Stimulated activated CD8-positive, alpha-beta memory T cell treated with anti-CD3 and anti-CD28 coated beads, Interleukin-4, amount 100 ng/mL, for 24 hours (primary cell): Measurements from ENCODE around the gene CPLX3.
A peak's percentile ranks its signal among the peaks of the same experiment; 100 is the strongest.

Experiments used
- DNase-seq: peaks from one replicate; pipeline ENCODE4 v3.0.0-alpha.2; 2020; ENCODE audit warnings: low read depth

The CPLX3 gene

DNA sequence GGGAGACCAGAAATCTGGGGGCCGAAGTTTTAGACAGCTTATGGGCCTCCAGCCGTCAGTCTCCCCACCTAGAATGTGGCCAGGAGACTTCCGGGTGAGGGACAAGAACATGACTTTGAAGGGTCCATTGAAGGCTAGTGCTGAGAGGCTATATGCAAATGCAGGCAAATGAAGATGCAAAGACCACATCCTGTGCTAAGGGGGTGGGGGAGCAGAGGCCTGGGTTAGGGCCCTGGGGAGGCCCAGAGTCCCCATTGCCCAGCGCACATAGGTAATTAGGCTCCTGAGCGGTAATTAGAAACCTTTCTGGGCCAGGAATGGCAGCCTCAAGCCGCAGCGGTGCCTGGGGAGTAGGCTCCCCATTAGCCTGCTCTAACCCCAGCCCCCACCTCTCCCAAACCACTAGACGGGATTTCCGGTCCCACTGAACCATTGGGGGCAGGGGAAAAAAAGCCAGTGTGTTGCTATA, 37.7 kb upstream of the CPLX3 start:
- no peak for DNase-seq

DNA sequence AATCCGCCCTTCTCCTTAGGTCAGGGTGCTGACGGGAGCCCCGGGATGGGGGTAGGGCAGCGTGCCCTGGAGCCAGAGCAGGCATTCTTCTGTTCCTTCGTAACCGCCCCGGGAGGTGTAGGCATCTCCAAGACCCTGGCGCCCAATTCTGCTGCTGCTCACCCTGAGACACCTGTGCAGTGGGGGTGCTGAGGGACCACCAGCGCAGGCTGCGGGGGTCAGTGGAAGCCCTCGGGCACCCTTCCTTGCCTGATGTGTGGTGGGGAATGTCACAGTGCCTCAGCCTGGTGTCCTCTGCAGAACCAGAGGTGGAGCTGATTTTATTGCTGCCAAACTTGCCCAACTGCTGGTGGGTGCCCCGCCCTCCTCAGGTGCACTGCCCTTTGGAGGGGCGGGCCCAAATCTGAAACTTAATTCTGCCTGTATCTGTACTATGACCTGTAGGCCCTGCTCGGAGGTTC, 37.2 kb upstream of the CPLX3 start:
- DNase-seq, result no peak

DNA sequence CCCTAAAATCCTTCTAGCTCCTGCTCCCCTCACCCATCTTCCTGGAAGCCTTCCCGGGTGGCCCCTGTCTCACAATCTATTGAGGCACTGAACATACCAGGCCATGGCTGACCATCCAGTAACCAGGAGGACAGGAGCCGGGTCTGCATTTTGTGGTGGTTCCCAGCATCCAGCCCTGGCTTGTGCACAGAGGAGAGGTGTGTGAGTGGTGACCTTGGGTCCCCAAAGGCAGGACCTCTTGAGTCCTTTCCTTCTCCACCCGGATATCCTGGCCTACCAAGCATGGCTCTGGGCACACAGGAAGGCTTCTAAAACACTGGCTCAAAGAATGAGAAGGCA, 36.7 kb upstream of the CPLX3 start:
- no peak for DNase-seq

DNA sequence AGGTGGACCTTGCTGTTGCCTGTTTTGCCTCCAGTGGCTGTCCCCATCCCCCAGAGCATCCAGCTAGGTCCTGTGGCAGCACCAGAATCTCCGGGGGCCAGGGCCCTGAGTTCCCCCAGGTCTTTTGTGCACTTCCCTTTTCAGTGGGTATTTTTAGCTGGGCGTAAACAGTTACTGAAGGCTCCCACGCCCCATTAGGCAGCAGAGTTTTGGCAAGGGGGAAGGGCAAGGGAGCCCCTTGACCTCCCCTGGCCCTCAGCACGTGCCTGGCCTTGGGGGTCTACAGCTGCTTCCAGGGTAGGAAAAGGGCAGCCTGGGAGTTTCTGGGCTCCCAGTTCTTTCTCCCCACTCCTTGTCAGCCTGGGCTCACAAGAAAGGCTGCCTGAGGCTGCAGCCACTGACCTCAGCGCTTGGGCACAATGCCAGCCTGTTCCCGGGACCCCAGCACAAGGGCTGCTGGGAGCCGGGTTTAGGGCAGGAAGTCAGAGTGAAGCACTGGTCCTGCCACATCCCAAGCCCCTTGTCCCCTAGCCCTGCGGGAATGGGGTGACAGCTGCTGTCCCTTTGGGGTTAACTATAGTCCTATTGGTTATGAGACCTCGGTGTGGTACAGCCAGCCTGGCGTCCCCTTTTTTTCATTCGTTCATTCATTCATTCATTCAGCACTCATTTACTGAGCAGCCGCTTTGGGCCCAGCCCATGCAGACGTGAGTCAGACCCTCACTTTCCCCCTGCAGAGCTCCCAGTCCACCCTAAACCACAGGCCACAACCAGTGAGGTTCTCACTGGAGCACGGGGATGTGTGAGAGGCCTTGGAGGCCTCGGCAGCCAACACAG, 36.1 kb upstream of the CPLX3 start:
- DNase-seq, result no peak

DNA sequence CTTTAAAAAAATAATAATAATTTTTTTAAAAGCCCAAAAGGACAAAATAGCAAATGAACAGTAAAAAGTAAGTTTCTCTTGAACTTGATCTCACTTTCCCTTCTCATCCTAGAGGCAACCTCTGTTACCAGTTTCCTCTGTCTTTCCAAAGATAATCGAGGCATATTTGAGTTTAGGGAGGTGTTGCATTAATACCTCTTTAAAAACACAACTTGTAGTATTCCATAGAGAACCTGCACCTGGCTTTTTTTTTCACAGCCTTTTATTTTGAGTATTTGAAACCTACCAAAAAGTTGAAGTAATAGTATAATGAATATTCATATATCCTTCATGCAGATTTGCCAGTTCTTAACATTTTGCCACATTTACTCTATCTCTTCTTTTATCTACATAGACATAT, 35.4 kb upstream of the CPLX3 start:
- DNase-seq, result no peak

DNA sequence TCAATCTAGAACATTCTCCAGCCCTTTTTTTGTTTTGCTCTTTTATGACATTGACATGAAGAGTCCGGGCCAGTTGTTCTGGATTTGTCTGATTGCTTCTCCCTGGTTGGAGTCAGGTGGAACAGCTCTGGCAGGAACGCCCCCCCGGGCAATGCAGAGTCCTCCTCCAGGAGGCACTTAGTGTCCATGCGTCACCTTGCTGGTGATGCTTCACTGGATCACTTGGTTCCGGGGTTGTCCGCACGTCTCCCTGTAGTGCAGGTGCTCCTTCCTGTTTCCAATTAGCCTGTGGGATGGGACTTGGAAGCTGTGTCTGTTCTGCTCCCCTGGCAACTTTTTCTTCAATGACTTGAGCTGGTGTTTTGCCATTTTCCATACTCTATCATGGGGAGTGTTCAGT, 34.8 kb upstream of the CPLX3 start:
- DNase-seq, result no peak

DNA sequence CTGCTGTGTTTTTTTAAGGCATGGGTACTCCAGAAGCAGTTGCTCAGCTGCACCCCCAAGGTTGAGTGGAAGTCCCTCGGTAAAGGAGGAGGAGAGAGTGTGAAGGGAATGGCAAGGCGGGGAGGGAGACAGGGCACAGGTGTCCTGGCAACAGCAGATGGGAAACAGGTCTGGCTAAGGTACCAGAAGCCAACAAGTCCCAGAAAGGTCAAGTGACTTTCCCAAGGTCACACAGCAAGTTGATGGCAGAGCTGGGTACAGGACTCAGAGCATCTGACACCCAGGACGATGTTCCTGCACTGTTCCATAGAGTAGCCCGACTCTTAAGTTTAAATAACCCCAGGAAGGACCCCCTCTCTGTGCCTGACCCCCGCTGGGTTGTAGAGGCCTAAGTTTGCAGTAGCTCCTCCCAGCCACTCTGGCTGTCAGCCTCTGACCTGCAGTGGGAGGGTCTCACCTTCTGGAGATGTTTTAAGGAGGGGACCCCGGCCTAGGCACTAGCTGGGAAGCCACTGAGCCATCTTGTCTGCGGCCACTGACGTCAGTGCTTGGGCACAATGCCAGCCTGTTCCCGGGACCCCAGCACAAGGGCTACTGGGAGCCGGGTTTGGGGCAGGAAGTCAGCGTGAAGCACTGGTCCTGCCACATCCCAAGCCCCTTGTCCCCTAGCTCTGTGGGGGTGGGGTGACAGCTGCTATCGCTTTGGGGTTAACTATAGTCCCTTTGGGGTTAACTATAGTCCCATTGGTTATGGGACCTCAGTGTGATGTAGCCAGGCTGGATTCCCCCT, 34.0 kb upstream of the CPLX3 start:
- DNase-seq, result no peak

DNA sequence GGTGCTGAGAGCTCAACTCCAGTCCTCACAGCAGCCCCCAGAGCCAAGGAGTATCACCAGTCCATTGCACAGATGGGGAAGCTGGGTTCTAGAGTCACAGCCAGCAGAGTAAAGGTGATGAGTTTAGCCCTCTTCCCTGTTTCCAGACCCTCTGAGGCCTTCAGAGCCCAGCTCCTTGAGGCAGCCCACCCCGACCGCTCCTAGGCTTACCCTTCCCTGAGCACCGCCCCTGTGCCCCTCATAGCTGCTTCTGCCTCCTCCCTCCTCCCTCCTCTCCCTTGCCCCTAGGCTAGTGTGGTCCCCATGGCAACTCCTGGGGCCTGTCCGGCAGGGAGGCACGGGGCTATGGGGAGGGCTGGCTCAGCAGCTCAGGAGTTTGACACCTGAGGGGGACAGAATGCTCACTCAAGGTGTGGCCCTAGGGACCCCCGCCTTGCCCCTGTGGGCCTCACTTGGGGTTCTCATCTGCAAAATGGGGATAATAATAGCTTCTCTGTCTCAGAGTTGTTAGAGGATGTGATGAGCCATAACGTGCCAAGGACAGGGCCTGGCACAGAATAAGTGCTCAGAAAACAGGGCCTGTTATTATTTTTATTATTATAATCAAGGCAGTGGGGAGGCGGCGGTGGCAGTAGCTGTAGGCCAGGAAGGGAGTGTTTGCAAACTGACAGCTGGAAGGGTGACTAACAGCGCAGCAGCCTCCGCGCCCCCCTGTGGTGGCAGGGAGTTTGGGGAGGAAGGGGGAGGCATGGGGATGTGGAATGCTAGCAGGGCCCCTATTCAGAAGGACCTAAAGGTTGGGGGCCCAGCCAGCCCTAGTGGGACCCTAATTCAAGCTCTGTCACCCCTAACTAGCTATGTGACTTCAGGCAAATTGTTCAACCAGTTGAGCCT, 33.0 kb upstream of the CPLX3 start:
- peak; percentile 65 for DNase-seq

DNA sequence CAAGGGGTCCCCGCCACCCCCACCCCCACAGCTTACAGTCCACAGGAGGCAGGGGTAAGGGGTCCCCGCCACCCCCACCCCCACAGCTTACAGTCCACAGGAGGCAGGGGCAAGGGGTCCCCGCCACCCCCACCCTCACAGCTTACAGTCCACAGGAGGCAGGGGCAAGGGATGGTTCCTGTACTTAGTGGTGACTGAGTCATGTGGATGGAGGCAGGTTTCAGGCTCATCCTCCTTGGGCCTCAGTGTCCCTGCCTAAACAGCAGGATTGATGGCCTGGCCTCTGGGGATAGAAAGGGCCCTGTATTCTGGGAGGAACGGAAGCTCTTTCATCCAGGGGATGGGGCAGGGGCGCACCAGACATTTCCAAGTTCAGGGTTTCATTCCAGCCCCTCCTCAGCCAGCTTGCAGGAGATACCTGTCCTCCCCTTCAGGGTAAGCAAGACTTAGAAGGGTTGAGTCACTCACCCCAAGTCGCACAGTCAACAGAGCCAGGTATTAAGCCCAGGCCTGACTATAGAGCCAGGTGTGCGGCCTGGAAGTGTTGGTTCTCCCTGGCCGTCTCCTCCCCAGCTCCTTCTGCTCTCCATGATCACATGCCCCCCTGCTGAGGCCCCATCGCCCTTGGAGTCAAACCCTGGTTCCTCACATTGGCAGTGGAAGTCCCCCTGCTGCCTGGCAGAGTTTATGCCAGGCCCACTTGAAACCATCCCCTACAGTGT, 32.0 kb upstream of the CPLX3 start:
- DNase-seq, result no peak

DNA sequence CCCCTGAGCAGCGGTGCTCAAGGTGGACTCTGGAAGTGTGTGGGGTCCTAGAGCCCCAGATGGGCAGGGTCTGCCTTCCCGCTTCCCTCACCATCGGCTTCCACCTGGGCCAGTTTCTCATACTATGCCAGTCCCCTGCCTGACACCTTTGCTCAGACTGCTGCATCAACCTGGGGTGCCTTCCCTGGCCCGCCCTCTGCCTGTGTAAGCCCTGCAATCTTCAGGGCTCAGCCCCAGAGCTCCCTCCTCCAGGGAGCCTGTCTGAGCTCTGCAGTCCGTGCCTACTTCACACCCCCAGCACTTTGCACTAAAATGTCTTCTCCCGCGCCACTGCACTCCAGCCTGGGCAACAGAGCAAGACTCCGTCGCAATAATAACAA, 31.5 kb upstream of the CPLX3 start:
- no peak for DNase-seq

DNA sequence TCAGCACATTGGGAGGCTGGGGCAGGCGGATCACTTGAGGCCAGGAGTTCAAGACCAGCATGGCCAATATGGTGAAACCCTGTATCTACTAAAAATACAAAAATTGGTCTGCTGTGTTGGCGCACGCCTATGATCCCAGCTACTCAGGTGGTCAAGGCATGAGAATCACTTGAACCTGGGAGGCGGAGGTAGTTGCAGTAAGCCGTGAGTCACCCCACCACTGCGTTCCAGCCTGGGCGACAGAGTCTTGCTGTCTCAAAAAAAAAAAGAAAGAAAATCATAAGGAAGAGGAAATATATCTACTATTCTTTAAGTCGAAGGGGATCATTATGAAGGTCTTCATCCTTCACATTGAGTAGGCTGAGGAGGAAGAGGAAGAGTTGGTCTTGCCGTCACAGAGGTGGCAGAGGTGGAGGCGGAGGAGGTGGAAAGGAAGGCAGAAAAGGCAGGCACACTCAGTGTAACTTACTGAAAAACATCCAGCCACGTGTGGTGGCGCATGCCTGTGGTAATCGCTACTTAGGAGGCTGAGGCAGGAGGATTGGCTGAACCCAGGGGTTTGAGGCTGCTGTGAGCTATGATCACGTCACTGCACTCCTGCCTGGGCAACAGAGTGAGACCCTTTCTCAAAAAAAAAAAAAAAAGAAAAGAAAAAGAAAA, 30.3 kb upstream of the CPLX3 start:
- DNase-seq, result no peak

DNA sequence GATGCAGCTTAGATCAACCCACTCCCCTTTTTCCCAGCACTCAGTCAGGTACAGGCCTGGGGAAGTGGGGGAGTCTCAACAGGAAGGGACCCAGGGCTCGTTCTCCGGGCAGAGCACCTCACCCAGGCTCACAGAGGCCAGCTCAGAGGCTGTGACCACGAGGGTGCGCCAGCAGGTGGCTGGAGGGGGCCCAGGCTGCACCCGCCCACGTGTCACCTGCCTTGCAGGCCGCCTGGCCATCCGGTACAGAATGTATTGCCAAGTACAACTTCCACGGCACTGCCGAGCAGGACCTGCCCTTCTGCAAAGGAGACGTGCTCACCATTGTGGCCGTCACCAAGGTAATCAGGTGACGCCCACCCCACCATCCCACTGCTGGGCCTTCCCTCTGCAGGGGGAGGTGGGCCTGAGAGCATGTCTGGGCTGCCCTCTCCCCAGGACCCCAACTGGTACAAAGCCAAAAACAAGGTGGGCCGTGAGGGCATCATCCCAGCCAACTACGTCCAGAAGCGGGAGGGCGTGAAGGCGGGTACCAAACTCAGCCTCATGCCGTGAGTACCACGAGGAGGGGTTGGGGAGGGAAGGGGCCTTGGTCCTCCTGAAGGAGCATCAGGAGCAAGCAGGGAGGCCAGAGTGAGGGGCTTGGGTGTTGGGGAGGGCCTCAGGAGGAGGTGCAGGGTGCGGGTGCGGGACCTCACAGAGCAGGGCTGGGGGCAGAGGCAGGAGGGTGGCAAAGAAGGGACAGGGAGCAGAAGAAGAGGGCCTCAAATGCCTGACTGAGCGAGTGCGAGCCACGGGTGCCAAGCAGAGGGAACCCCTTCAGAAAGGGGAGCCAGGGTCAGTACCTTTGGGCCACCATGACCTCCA, 27.8 kb upstream of the CPLX3 start:
- no peak for DNase-seq

DNA sequence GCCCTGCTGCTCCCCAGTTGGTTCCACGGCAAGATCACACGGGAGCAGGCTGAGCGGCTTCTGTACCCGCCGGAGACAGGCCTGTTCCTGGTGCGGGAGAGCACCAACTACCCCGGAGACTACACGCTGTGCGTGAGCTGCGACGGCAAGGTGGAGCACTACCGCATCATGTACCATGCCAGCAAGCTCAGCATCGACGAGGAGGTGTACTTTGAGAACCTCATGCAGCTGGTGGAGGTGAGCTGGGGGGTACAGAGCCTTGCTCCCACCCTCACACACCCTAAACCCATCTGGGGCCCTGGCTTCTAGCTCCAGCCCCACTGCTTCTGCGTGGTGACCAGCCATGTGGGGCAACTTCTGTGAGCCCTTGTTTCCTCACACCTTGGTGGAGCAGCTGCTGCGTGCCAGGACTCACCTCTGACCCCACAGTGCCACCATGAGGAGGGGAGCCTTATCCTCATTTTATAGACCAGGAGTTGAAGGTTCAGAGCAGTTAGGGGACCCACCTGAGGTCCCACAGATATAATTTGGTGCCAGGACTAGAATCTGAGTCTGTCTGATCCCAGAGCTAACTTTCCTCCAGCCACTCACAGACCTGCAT, 27.1 kb upstream of the CPLX3 start:
- no peak for DNase-seq

DNA sequence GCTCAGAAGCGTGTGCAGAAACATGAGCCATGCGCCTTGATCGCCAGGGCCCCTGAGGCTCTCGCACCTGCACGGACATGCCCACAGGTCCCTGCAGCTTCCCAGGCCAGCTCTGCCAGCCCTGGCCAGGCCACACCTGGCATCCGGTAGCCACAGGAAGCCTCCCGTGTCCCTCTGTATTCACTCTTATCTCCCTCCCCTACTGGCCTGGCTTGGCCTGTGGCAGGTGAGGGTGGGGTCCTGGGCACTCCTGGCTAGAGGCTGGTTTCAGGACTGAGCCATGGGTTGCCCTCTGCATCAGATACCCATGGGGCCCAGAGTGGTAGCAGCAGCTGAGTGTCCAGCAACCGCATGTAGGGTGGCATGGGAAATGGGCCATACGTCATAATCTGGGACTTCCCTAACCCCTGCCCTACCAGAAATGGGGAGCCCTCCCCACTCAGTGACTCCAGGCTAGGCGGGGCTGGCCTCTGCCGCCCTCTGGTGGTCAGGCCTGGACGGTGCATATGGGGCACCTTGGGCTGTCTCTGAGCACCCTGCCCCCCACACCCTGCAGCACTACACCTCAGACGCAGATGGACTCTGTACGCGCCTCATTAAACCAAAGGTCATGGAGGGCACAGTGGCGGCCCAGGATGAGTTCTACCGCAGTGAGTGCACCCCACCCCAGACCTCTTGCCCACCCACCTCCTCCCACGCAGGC, 26.4 kb upstream of the CPLX3 start:
- DNase-seq, result peak; percentile 77

DNA sequence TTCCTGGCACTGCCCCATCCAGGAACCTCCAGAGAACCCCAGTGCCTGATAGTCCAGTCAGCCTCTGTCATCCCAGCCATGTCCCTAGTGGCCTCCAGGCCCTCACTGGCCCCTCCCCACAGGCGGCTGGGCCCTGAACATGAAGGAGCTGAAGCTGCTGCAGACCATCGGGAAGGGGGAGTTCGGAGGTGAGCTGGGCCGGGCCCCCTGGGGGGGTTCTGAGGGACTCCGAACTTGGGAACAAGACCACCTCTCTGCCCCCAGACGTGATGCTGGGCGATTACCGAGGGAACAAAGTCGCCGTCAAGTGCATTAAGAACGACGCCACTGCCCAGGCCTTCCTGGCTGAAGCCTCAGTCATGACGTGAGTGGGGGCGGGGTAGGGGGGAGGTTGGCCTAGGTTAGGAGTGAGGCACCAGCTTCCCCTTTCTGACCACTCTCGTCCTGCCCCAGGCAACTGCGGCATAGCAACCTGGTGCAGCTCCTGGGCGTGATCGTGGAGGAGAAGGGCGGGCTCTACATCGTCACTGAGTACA, 25.8 kb upstream of the CPLX3 start:
- no peak for DNase-seq

DNA sequence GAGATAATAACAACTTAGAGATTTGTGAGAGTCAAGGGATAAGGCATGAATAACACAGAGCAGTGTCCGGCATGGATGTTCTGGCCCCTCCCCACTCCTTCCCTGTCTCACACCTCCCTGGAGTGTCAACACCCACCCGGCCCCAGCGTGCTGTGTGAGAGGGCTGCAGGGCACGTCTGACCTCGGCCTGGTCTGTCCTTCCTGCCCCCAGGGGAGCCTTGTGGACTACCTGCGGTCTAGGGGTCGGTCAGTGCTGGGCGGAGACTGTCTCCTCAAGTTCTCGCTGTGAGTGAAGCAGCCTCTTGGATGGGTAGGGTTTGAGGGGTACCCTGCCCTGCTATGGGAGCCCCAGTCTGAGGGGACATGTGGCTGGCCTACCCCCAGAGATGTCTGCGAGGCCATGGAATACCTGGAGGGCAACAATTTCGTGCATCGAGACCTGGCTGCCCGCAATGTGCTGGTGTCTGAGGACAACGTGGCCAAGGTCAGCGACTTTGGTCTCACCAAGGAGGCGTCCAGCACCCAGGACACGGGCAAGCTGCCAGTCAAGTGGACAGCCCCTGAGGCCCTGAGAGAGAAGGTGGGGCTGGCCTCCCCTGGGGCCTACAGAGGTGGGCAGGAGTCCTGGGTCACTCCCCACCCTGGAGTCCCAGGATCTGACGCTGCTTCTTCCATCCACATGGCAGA, 25.0 kb upstream of the CPLX3 start:
- no peak for DNase-seq

DNA sequence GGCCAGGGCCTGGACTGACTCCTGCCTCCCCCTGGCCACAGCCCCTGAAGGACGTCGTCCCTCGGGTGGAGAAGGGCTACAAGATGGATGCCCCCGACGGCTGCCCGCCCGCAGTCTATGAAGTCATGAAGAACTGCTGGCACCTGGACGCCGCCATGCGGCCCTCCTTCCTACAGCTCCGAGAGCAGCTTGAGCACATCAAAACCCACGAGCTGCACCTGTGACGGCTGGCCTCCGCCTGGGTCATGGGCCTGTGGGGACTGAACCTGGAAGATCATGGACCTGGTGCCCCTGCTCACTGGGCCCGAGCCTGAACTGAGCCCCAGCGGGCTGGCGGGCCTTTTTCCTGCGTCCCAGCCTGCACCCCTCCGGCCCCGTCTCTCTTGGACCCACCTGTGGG, 24.1 kb upstream of the CPLX3 start:
- no peak for DNase-seq

DNA sequence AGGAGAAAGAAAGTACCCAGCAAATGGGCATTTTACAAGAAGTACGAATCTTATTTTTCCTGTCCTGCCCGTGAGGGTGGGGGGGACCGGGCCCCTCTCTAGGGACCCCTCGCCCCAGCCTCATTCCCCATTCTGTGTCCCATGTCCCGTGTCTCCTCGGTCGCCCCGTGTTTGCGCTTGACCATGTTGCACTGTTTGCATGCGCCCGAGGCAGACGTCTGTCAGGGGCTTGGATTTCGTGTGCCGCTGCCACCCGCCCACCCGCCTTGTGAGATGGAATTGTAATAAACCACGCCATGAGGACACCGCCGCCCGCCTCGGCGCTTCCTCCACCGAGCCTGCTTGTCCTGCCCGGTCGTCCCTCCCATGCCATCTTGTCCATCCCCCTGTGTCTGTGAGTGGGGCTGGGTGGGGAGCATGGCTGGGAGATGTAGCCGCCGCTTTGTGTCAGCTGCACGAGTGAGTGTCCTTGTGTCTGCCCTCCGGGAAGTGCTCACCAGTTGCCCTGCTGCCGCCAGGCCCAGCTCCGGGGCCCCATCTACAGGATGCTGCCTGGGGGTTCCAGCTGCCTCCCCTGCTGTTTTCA, 23.5 kb upstream of the CPLX3 start:
- DNase-seq, result no peak
